Measurements from ENCODE around the gene PSTPIP1.

Gene PSTPIP1

GRCh38 chr15:76987896-76988860 is 6.7 kb upstream of the PSTPIP1 start:
- Histone ChIP-seq H3K36me3 (replicated peaks; ENCODE audit: low read depth, low read length) (no peaks in the 10 kb centered on the region), H3K9me3 (ENCODE audit: insufficient read depth, low read length) (no peaks in the 10 kb centered on the region), H4K20me1 (ENCODE audit: insufficient read depth, low read length) (no peaks in the 10 kb centered on the region), H3K4me1 (ENCODE audit: low read length) (peaks cover 68% of the 10 kb centered on the region), H2AFZ (ENCODE audit: low read depth, low read length) (peak overlapping the region; percentile 70), H3K4me3 (ENCODE audit: low read length) (peak overlapping the region; percentile 61), H3K27me3 (ENCODE audit: low read depth, low read length) (no peaks in the 10 kb centered on the region), H3K79me2 (ENCODE audit: low read length) (no peaks in the 10 kb centered on the region), H3K27ac (ENCODE audit: low read length) (peak overlapping the region; percentile 87), H3K4me2 (ENCODE audit: low read length) (peak overlapping the region; percentile 95), H3K9ac (ENCODE audit: low read length) (peak overlapping the region; percentile 67)
- TF ChIP-seq EZH2phosphoT487 (IDR thresholded peaks at IDR 0.05; ENCODE audit: low read depth) (no peak), CTCF (IDR thresholded peaks at IDR 0.05; ENCODE audit: low read depth, low read length) (no peak)

DNA sequence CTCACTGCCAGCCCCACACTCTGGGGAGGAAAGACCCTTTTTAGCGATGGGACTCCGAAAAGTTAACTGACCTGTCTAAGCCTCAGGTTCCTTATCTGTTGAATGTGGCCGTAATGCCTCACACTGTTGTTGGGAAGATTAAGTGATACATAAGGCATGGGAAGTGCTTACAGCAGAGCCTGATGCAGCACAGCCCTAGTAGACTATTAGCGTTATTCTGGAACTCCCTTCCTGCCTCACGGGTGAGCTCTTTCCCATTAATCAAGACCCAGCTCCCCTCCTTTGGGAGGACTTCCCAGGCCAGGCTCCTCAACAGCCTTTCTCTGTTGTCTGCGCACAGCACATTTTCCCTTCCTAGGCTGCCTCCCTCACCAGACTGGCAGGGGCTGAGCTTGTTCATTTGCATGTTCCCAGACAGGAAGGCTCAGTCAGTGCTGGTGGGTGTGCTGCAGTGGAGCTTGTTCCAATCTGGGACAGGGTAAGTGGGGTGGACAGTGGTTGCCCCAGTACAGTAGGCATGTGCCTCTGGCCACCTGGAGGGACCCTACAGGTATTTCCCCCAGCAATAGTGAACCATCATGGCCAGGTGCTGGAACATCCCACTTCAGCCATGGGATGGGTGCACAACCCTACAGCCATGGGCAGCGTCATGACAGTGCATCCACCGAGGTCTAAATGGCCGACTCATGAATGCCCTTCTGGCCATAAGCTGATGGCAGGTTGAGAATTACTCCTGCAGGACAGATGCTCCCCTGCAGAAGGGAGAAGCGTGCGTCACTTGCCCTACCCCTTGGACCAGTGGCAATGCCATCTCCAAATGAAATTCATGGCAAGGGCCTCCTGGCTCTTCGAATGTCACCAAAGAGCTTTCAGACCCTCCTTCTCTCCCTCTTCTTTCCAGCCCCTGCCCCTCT is 5.8 kb upstream of the PSTPIP1 start:
- Histone ChIP-seq H2AFZ (ENCODE audit: low read depth, low read length) (peak overlapping the region; percentile 70), H3K9ac (ENCODE audit: low read length) (peak overlapping the region; percentile 67), H3K36me3 (replicated peaks; ENCODE audit: low read depth, low read length) (no peaks in the 10 kb centered on the region), H3K4me1 (ENCODE audit: low read length) (peaks cover 68% of the 10 kb centered on the region), H3K4me3 (ENCODE audit: low read length) (peak overlapping the region; percentile 61), H3K4me2 (ENCODE audit: low read length) (peak overlapping the region; percentile 95), H3K79me2 (ENCODE audit: low read length) (no peaks in the 10 kb centered on the region), H3K9me3 (ENCODE audit: insufficient read depth, low read length) (no peaks in the 10 kb centered on the region), H4K20me1 (ENCODE audit: insufficient read depth, low read length) (no peaks in the 10 kb centered on the region), H3K27me3 (ENCODE audit: low read depth, low read length) (no peaks in the 10 kb centered on the region), H3K27ac (ENCODE audit: low read length) (peak overlapping the region; percentile 87)
- TF ChIP-seq EZH2phosphoT487 (IDR thresholded peaks at IDR 0.05; ENCODE audit: low read depth) (no peak), CTCF (IDR thresholded peaks at IDR 0.05; ENCODE audit: low read depth, low read length) (no peak)

DNA sequence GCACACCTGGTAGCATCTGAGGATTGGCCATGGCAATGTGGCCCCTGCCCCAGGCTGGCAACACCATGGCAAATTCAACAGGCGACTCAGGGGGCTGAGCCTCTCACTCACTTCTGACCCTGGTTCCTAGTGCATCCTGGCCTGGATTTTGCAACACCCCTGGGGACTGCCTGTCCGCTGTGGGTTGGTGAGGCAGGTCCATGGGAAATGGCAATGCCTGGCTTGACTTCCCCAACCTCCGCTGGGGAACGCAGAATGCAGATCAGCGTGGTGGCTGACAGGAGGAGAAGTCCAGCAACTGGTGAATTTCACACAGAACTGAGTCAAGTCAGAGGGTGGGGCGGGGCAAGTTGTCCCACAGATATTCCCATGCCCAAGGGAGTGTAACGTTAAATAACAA is 3.9 kb upstream of the PSTPIP1 start:
- no peak overlapping the region for H3K27ac ChIP-seq (ENCODE audit: low read length)
- no peaks in the 10 kb centered on the region for H3K27me3 ChIP-seq (ENCODE audit: low read depth, low read length)
- H4K20me1 ChIP-seq (ENCODE audit: insufficient read depth, low read length): no peaks in the 10 kb centered on the region
- no peak overlapping the region for H2AFZ ChIP-seq (ENCODE audit: low read depth, low read length)
- H3K9ac ChIP-seq (ENCODE audit: low read length): no peak overlapping the region
- TF ChIP-seq CTCF (IDR thresholded peaks at IDR 0.05; ENCODE audit: low read depth, low read length): no peak
- no peak for TF ChIP-seq EZH2phosphoT487 (IDR thresholded peaks at IDR 0.05; ENCODE audit: low read depth)
- H3K4me3 ChIP-seq (ENCODE audit: low read length): no peak overlapping the region
- H3K9me3 ChIP-seq (ENCODE audit: insufficient read depth, low read length): no peaks in the 10 kb centered on the region
- H3K36me3 ChIP-seq (replicated peaks; ENCODE audit: low read depth, low read length): no peaks in the 10 kb centered on the region
- H3K79me2 ChIP-seq (ENCODE audit: low read length): peaks cover 8% of the 10 kb centered on the region
- no peak overlapping the region; the same call in 1 of the 2 replicates for H3K4me2 ChIP-seq (ENCODE audit: low read length)
- peaks cover 80% of the 10 kb centered on the region for H3K4me1 ChIP-seq (ENCODE audit: low read length)
